IMR-90 (cell line): ENCODE measurements around the gene ADAMTS17.

Experiments used
- POLR2A ChIP-seq: IDR thresholded peaks from 2 replicates; pipeline ENCODE4 v1.6.1; 2012; ENCODE audit warnings: mild to moderate bottlenecking, low read depth, low read length
- RFX5 ChIP-seq: IDR thresholded peaks from 2 replicates; pipeline ENCODE4 v1.8.0; 2012; ENCODE audit warnings: low read depth, mild to moderate bottlenecking, low read length, moderate library complexity
- SMC3 ChIP-seq: fragments of 150-350 bp; IDR thresholded peaks from 2 replicates; pipeline ENCODE4 v1.6.1; 2016; ENCODE audit warnings: low read depth, mild to moderate bottlenecking, antibody characterized with exemption, low read length, moderate library complexity
- TF ChIP-seq, protein P1 (sequence below): conservative IDR thresholded peaks from 2 replicates; pipeline ENCODE4 v1.5.1; 2012; ENCODE audit warnings: mild to moderate bottlenecking, low read depth, low read length, improper control_type of control experiment
- TF ChIP-seq, protein P2 (sequence below): fragments of 150-350 bp; IDR thresholded peaks from 2 replicates; pipeline ENCODE4 v1.6.1; 2016; ENCODE audit warnings: low read depth, mild to moderate bottlenecking, low read length, moderate library complexity, borderline replicate concordance

DNA sequence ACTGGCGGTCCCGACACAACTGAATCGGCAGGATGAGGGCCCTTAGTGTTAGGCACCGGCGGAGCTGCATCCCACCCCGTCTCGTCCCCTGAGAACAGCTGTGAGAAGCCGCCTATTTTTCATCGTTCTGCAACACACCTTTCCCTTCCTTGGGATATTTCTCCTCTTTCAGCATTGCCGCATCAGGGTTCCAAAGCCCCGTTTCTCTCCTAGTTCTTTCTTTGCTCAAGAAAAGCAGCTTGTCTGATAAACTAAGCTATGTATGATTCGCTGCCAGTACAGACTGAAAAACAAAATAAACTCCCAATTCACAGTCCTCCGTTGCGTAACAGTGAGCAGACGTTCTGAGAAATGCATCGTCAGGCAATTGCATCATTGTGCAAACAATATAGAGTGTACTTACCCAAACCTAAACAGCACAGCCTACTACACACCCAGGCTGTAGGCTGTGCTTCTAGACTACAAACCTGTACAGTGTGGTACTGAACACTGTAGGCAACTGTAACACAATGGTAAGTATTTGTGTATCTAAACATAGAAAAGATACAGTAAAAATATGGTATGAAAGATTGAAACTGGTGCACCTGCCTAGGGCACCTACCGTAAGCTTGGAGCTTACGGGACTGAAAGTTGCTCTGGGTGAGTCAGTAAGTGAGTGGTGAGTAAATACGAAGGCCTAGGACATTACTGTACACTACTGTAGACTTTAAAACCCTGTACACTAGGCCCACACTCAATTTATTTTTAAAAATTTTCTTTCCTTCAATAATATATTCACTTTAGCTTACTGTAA, 8.9 kb upstream of the ADAMTS17 start:
- no peak for TF ChIP-seq SMC3
- TF ChIP-seq, protein P1, sequence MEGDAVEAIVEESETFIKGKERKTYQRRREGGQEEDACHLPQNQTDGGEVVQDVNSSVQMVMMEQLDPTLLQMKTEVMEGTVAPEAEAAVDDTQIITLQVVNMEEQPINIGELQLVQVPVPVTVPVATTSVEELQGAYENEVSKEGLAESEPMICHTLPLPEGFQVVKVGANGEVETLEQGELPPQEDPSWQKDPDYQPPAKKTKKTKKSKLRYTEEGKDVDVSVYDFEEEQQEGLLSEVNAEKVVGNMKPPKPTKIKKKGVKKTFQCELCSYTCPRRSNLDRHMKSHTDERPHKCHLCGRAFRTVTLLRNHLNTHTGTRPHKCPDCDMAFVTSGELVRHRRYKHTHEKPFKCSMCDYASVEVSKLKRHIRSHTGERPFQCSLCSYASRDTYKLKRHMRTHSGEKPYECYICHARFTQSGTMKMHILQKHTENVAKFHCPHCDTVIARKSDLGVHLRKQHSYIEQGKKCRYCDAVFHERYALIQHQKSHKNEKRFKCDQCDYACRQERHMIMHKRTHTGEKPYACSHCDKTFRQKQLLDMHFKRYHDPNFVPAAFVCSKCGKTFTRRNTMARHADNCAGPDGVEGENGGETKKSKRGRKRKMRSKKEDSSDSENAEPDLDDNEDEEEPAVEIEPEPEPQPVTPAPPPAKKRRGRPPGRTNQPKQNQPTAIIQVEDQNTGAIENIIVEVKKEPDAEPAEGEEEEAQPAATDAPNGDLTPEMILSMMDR = no peak
- TF ChIP-seq POLR2A = no peak
- no peak for TF ChIP-seq RFX5
- TF ChIP-seq, protein P2, sequence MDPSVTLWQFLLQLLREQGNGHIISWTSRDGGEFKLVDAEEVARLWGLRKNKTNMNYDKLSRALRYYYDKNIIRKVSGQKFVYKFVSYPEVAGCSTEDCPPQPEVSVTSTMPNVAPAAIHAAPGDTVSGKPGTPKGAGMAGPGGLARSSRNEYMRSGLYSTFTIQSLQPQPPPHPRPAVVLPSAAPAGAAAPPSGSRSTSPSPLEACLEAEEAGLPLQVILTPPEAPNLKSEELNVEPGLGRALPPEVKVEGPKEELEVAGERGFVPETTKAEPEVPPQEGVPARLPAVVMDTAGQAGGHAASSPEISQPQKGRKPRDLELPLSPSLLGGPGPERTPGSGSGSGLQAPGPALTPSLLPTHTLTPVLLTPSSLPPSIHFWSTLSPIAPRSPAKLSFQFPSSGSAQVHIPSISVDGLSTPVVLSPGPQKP = no peak
